SU-DHL-6 (cell line): ENCODE data around the gene DDIT3.

Experiments used
- CTCF ChIP-seq: fragments of 200-600 bp; sonication (generic); IDR thresholded peaks from one replicate; pipeline ENCODE4 v1.5.1; 2017; ENCODE audit warnings: antibody characterized with exemption, mild to moderate bottlenecking, low read length, moderate library complexity; ENCODE audit not compliant: insufficient read depth, poor library complexity, severe bottlenecking
- EZH2phosphoT487 ChIP-seq: fragments of 200-600 bp; sonication (generic), shearing (Covaris generic); conservative IDR thresholded peaks from 2 replicates; pipeline ENCODE4 v1.6.1; 2018; ENCODE audit warnings: mild to moderate bottlenecking, antibody characterized with exemption, low read length, moderate library complexity, mixed read lengths

- TF ChIP-seq CTCF = no peak
- TF ChIP-seq EZH2phosphoT487 = no peak
Measured at GRCh38 chr12:57467915-57468314, 52.4 kb downstream of the DDIT3 start.
